Fibroblast of skin of left quadriceps (primary cell): ENCODE data around the gene RYR2.
A peak's percentile ranks its signal among the peaks of the same experiment; 100 is the strongest.
"Not testable (repeated sequence)": the region's sequence is repeated elsewhere in the genome, so short reads cannot be mapped to it uniquely, and the experiment has no call there.

ENCODE experiments used
- DNase-seq, 2 experiments: peaks; one replicate each; pipeline ENCODE4 v3.0.0-alpha.2; 2013; ENCODE audit warnings: low read depth in 2 of 2

The RYR2 gene

GRCh38 chr1:237352747-237353146, 310.8 kb downstream of the RYR2 start:
- no peak for DNase-seq

- DNase-seq = no peak
These were observed 311.9 kb downstream of the RYR2 start for GRCh38 chr1:237353918-237354317.

- DNase-seq = no peak
These were observed 313.0 kb downstream of the RYR2 start for GRCh38 chr1:237355022-237355421.

- DNase-seq = no peak
These were observed 316.6 kb downstream of the RYR2 start for GRCh38 chr1:237358555-237358954.

- no peak for DNase-seq
These were observed 325.8 kb downstream of the RYR2 start for GRCh38 chr1:237367758-237368157.

GRCh38 chr1:237371477-237371876, 329.5 kb downstream of the RYR2 start:
- not testable (repeated sequence) for DNase-seq

GRCh38 chr1:237383791-237384190, 341.8 kb downstream of the RYR2 start:
- DNase-seq = peak; percentile 57 to 59

GRCh38 chr1:237384213-237384612, 342.2 kb downstream of the RYR2 start:
- DNase-seq = no peak

GRCh38 chr1:237386362-237387143, 344.6 kb downstream of the RYR2 start:
- DNase-seq = peak; percentile 7 to 17

- no peak for DNase-seq
These were observed 345.1 kb downstream of the RYR2 start for GRCh38 chr1:237387144-237387505.

- no peak for DNase-seq
These were observed 348.8 kb downstream of the RYR2 start for GRCh38 chr1:237390823-237391222.

GRCh38 chr1:237393632-237394031, 351.6 kb downstream of the RYR2 start:
- DNase-seq = no peak

GRCh38 chr1:237394281-237394680, 352.3 kb downstream of the RYR2 start:
- DNase-seq = no peak

- no peak for DNase-seq
These were observed 354.4 kb downstream of the RYR2 start for GRCh38 chr1:237396426-237396825.

GRCh38 chr1:237398751-237399150, 356.8 kb downstream of the RYR2 start:
- no peak for DNase-seq

GRCh38 chr1:237405912-237406311, 363.9 kb downstream of the RYR2 start:
- no peak for DNase-seq

GRCh38 chr1:237411621-237412020, 369.6 kb downstream of the RYR2 start:
- no peak for DNase-seq

- DNase-seq = no peak
These were observed 375.1 kb downstream of the RYR2 start for GRCh38 chr1:237416924-237417655.

GRCh38 chr1:237428809-237429208, 386.8 kb downstream of the RYR2 start:
- DNase-seq = no peak

GRCh38 chr1:237429252-237429651, 387.3 kb downstream of the RYR2 start:
- DNase-seq = no peak

- no peak for DNase-seq
These were observed 389.5 kb downstream of the RYR2 start for GRCh38 chr1:237431448-237431847.

GRCh38 chr1:237440346-237440745, 398.4 kb downstream of the RYR2 start:
- DNase-seq = no peak

- no peak for DNase-seq
These were observed 402.3 kb downstream of the RYR2 start for GRCh38 chr1:237444120-237444790.
